ENCODE measurements around the gene PFKL.

- TF ChIP-seq CTCF (conservative IDR thresholded peaks at IDR 0.05 in 1 of 2, IDR thresholded peaks at IDR 0.05 in 1 of 2; ENCODE audit: low read depth in 1 of 2, low read length in 2 of 2) = no peak
- TF ChIP-seq EZH2 (IDR thresholded peaks at IDR 0.05; ENCODE audit: low read length, missing control alignments) = no peak
Observed at GRCh38 chr21:44349416-44349846, 49.6 kb downstream of the PFKL start.
